OCI-LY3 (cell line): ENCODE data around the gene C9orf78.

Experiments
- CTCF ChIP-seq: fragments of 200-600, 300-600 bp; sonication (generic); IDR thresholded peaks from 2 replicates; pipeline ENCODE4 v1.5.1; 2014; ENCODE audit warnings: antibody characterized with exemption, low read length, low read depth
- EZH2phosphoT487 ChIP-seq: fragments of 200-600 bp; shearing (Covaris generic); IDR thresholded peaks from 2 replicates; pipeline ENCODE4 v1.6.1; 2018; ENCODE audit warnings: antibody characterized with exemption, mixed run types, low read depth

DNA sequence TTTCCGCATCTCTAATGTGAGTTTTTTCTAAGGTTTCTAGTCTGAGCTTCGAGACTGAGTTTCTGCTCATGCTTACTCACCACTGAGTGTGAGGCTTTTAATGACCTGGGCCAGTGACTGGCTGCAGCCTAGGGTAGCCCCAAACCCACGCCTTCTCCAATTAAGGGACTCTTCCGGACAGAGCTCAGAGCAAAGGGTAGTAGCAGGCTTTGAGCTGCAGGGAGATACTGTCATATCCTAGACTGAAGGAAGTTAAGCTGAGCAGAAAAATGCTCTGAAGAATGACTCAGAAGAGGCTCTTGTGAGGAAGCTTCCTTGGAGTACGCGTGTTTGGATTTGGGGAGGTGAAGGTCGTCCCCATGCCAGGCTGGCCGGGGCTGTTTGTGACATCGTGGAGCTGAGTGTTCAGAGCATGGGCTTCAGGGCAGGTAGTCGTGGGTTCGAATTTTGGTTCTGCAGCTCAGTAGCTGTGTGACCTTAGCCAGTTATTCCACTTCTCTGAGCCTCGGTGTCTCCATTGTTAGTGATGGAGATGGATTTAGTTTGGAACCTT is 3.7 kb upstream of the C9orf78 start:
- TF ChIP-seq CTCF: no peak
- TF ChIP-seq EZH2phosphoT487: no peak
